GM19035 (cell line): ENCODE data around the gene CCNB2.

Experiments used
- ATAC-seq: cut with Tn5 transposase; IDR thresholded peaks from one replicate; pipeline ENCODE4 v1.9.1; 2021; ENCODE audit not compliant: unreplicated experiment

Gene CCNB2

DNA sequence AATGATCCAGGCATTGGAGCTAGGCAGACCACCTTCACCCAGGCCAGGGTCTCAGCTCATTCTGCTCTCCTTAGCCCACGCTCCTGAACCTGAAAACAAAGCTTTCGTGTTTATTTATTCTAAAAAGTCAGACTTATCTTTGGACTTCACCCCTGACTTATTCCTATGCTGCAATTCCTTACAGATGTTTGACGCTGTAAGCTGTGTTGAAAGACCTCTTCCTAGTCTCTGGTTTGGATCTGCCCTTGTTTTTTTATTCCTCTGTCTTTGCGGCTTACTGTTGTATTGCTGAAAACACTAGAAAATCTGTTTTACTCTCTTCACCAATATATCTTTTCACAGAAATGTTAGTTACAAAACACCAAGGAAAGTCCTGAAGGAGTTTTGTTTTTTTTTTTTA lies 61.2 kb downstream of the CCNB2 start:
- no peak for ATAC-seq

DNA sequence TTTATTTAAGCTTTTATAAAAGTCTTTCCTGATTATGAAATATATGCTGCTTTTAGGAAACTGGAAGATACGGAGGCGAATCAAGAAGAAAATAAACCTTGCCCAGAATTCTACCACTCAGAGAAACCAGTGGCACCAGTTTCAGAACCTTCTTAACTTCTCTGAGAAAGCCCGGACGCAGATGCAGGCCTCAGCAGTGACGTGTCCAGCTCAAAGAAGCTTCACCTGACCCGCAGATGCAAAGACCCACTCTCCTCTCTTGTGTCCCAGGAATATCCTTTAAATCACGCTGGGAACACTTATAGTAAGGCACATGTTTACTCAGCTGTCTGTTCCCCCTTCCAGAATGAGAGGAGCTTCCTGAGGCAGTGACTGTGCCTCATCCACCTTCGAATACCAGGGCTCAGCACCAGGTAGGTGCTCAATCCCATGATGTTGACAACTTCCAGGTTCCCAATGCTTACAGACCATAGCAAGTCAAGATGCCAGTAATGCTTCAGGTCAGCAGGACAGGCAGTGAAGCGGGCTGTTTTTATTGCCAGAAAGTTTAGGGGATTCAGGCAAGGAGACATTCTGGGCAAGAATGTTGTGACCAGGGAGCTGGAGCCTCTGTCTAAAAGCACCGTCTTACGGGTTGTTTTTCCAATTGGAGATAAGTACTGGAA lies 61.8 kb downstream of the CCNB2 start:
- no peak for ATAC-seq

DNA sequence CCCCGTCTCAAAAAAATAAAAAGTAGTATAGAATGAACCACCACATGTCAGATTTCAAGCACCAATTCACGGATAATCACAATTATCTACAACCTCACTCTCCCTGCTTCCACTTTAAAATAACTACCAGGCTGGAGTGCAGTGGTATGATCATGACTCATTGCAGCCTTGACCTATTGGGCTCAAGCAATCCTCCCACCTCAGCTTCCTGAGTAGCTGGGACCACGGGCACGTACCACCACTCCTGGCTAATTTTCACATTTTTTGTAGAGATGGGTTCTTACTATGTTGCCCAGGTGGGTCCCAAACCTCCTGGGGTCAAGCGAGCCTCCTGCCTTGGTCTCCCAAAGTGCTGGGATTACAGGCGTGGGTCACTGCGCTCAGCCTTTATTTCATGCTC lies 63.6 kb downstream of the CCNB2 start:
- no peak for ATAC-seq

DNA sequence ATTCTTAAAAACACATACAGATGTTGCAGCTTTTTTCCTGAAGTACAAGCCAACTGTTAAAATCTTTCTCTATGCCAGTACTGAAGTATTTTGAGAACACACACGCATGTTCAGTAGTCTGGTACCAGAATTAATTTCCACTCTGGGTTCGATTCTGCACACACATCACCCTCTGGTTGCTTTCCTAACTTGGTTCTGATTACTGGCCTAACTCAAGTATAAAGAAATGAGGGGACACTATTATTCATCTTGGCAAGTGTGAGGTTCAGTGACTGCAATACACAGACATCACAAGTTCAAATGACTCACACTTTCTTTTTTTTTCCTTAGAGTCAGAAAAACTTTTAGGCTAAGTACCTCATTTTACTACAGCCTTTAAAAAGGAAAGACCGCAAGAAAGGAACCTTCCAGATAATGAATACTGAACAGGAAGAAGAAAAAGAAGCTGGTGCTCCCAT lies 64.3 kb downstream of the CCNB2 start:
- no peak for ATAC-seq

DNA sequence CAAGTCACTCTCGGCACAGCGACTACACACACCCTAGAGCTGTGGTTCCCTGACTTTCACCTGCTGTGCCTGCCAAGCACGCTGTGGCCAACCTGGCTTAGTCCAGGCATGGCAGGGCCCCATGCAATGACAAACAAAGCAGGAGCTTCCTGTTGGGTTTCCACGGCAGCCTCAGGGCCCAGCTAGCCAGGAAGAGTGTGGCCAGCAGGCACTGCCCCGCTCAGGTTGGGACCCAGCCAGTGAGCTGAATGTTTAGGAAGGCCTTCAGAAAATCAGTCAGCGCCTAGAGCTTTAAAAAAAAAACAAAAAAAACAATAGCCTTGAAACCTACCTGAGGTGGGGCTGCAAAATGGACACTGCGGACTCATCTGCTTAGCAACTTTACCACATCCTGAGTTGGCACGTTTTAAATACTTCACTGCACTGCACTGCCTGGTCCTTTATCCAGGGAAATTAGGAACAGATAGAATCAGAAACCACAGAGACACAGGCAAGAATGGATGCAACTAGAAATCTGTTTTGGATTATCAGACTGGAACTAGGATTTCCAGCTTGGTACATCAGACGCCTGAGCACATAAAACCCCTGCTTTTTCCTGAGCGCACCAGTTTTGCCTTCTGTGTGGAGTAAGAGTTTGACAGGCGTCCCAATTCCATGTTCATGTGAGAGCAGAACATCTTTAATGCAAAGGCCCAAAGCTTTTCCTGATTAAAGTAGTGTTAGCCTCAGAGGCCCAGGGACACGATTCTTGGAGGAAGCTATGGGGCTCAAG lies 65.5 kb downstream of the CCNB2 start:
- ATAC-seq, result no peak

DNA sequence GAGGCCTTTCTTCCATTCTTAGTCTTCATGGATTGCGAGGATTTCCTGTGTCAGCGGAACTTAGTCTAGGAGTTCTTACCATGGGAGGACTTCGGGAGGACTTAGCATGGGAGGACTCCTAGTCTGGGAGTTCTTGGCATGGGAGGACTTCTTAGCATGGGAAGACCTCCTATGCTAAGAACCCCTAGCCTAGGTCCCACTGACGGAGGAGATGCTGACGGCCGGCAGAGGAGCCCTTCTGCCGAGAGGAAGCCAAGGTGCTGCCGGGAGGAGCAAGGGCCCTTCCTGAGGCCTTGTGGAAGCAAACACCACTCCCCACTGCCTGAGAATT lies 66.1 kb downstream of the CCNB2 start:
- no peak for ATAC-seq

DNA sequence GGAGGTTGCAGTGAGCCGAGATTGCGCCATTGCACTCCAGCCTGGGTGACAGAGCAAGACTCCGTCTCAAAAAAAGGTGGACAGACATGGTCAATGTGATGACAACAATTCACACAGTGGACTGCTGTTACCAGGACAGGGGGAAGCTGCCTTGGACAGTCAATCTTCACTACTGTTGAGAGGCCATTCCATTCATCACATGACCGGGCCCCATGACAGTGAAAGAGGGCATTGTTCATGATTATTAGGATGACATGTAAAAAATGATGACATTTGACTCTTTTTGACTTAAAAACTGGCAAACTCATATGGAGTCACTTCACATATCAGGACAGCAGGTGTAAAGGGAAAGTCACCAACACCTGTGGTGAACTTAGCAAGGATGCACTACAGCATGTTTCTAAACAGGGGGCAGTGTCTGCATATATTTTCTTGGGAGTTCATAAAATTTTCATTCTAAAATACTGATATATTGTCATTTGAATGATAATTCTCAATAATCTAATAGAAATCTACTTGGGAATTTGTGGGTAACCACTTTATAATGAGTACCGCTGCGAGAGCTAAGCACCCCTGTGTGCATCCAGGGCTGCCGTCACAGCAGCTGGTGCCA lies 67.4 kb downstream of the CCNB2 start:
- no peak for ATAC-seq

DNA sequence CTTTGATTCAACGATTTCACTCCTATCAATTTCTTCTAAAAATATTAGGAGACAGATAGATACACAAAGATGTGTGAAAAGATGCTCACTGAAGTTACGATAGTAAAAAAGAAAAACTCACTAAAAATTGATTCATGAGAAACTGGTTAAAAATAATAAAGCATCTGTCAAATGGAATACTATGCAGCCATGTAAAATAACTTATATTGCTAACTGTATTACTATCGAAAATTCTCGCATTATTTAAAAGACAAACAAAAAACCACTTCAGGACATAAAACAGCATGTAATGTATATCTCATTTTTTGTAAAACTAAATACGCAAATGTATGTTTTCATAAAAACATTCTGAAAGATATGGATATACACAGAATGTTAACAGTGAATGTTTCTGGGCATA lies 68.2 kb downstream of the CCNB2 start:
- ATAC-seq, result no peak

DNA sequence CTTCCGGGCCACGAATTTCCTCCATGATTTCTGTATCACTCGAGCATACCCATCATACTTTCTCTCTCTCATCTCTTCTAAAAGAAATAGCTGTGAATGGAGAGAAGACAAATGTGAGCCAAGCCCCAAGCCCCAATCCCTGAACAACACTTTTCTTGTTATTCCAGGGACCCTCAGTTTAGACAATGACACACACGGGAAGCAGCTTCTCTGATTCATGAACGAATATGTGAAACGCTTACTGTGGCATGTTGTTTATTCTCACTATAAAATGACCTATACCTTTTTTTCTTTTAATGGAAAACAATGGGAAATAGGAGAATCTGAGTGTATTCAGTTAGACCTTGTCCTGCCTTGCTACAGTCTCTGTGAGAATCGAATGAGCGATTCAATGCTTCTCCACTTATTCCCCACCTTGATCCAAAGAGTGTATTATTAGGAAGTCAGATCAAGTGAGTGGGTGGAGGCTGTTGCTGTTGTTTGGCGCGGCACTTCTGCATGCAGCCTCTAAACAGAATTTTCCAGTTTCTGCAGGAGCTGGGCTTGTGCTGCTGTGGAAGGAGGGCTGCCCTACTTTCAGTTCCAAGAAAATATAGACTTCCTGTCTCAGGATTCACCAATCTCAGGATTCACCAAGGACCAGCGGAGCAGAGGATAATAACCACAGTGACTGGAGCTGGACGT lies 69.3 kb downstream of the CCNB2 start:
- no peak for ATAC-seq
